GM04504 (cell line): ENCODE measurements around the gene NDOR1.

Source experiments
- DNase-seq: peaks from one replicate; pipeline ENCODE4 v3.0.0-alpha.2; 2012; ENCODE audit warnings: low read depth

The NDOR1 gene

GRCh38 chr9:137262909-137263285, 57.4 kb downstream of the NDOR1 start:
- DNase-seq, result no peak

GRCh38 chr9:137263506-137263905, 58.0 kb downstream of the NDOR1 start:
- no peak for DNase-seq

- no peak for DNase-seq
Observed at GRCh38 chr9:137264067-137264466, 58.6 kb downstream of the NDOR1 start.

- DNase-seq, result no peak
Observed at GRCh38 chr9:137265496-137266161, 60.1 kb downstream of the NDOR1 start.

GRCh38 chr9:137266162-137266527, 60.6 kb downstream of the NDOR1 start:
- DNase-seq, result no peak
